Esophagus squamous epithelium (tissue), 5 donors: ENCODE measurements around the gene PIGR. TPM values are rescaled to one million over a fixed set of nuclear protein-coding genes. Genes with fewer than 3 reads are reported as not detected.

ENCODE experiments used
- DNase-seq: peaks from one replicate; lab custom pipeline; 2025; lab: John Stamatoyannopoulos, UW
- H3K27ac ChIP-seq, 4 donors: fragments of 200-600 bp; sonication (generic); one replicate each; pipeline ENCODE4 v1.5.1; 2016 to 2019; ENCODE audit warnings: mild to moderate bottlenecking in 1 of 4
- H3K27me3 ChIP-seq, 4 donors: fragments of 200-600 bp; sonication (generic); 1 replicate in 3 of 4; 2 replicates in 1 of 4; pipeline versions ENCODE4 v1.5.1 to v1.6.0; 2017 to 2021; ENCODE audit warnings: antibody characterized with exemption in 1 of 4
- H3K36me3 ChIP-seq, 3 donors: fragments of 200-600 bp; sonication (generic); one replicate each; pipeline ENCODE4 v1.5.1; 2016 to 2019
- H3K4me1 ChIP-seq, 3 donors: fragments of 200-600 bp; sonication (generic); one replicate each; pipeline ENCODE4 v1.5.1; 2017 to 2019
- H3K4me3 ChIP-seq, 4 donors: fragments of 200-600 bp; sonication (generic); 1 replicate in 3 of 4; 2 replicates in 1 of 4; pipeline ENCODE4 v1.5.1; 2016 to 2019; ENCODE audit warnings: mild to moderate bottlenecking in 2 of 4, moderate library complexity in 1 of 4
- H3K9me3 ChIP-seq, 3 donors: fragments of 200-600 bp; sonication (generic); one replicate each; pipeline ENCODE4 v1.5.1; 2016 to 2019
- CTCF ChIP-seq, 6 experiments: fragments of 450-650 bp in 4 of 6; fragments of 200-600 bp in 2 of 6; sonication (generic) in 2 of 6; IDR thresholded peaks; one replicate each; pipeline ENCODE4 v1.5.1; 2016 to 2019; ENCODE audit warnings: antibody characterized with exemption in 6 of 6, mild to moderate bottlenecking in 4 of 6, moderate library complexity in 4 of 6
- POLR2A ChIP-seq, 4 donors: fragments of 450-650 bp; IDR thresholded peaks; one replicate each; pipeline ENCODE4 v1.6.1; 2017; ENCODE audit warnings: antibody characterized with exemption in 4 of 4, mild to moderate bottlenecking in 4 of 4, moderate library complexity in 3 of 4
- WGBS, 2 donors: methylation state at CpG; one replicate each; pipeline ENCODE4 v1.1.5; 2018; 5-methylcytosine and 5-hydroxymethylcytosine counted together
- intact Hi-C: fragments of 100-400 bp; cut with DNase I; formaldehyde crosslinking; loops from one replicate; pipeline ENCODE4 v1.15.0; 2022
- total RNA-seq, 4 donors: library from RNA; depleted of rRNA; stranded (reverse); fragments of >200 nt; gene quantifications; one replicate each; pipeline ENCODE4 v1.1.0, GENCODE V29; 2016
- donor health status: DM: yes; HTN: yes; CAD: no.

The PIGR gene
- total RNA-seq, 4 donors from 2014 or later = 0.99 to 144 (median 1.1) TPM; not detected in 1

DNA sequence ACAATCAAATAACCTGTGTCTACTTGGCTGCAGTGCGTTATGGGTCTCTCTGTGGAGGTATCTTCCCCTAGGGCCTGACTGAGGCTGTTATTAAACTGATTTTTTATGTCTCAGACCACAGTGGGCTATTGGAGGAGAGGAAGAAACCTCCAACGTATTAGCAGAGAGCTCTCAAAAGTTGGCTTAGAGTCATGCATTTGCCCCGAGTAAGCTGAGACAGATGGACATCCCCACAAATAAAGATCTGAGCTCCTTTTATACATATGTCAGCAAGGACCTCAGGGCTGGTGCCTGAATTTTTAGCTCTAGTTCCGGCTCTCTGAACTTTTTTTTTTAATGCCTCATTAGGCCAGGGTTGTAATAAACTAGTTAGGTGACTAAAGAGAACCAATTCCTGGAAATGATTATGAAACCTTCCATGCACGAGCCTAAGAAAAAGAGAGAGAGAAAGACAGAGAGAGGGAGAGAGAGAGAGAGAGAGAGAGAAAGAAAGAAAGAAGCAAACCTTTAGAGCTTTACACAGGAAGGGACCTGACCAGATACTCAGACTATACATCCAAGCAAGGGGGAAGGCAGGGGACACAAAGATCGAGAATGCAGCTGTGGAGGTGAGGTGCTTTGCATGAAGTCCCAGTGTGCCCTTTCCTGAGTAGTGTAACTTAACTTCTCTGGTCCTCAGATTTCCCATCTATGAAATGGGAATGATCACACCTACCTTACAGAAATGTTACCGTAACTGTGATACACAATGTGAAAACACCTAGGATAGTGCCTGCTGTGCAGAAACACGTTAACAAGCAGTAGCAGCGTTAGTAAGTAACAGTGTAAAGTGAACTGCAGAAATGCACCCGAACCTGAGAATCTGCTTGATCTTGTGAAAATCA, 8.4 kb upstream of the PIGR start:
- no peaks in the 10 kb centered on the region for H3K9me3 ChIP-seq
- intact Hi-C loops = no loop called here
- WGBS, 2 donors = 61 to 66% methylated on average over 8 to 10 of the region's 10 CpGs
- H3K4me1 ChIP-seq = peaks cover 30 to 52% (median 39%) of the 10 kb centered on the region in 3 donors
- no peak for TF ChIP-seq POLR2A (IDR thresholded peaks at IDR 0.05)
- no peak for TF ChIP-seq CTCF (IDR thresholded peaks at IDR 0.05)
- H3K4me3 ChIP-seq = no peak overlapping the region
- peak overlapping the region; percentile 71 to 88 (median 84) for H3K27ac ChIP-seq
- DNase-seq = no peak
- no peaks in the 10 kb centered on the region for H3K36me3 ChIP-seq
- H3K27me3 ChIP-seq = no peaks in the 10 kb centered on the region

DNA sequence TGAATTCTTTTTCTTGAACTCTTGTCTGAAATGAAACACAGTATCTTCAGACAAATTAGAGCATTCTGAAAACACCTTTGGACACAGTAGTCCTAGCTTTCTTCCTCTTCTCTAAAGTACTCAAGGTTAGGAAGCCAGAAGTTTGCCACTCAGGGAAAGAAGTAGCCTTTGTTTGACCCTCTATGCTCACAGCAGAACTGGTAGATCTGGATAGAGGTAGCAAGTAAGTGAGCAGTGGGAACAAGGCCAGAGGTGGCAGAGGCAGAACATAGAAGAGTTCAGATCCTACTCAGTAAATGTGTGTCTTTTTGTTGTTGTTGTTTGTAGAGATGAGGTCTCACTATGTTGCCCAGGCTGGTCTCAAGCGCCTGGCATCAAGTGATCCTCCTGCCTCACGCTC, 7.4 kb upstream of the PIGR start:
- TF ChIP-seq CTCF (IDR thresholded peaks at IDR 0.05) (no peak), POLR2A (IDR thresholded peaks at IDR 0.05) (no peak)
- Histone ChIP-seq H3K27ac (peak overlapping the region; percentile 71 to 88 (median 84)), H3K4me1 (peaks cover 30 to 52% (median 39%) of the 10 kb centered on the region in 3 donors), H3K9me3 (no peaks in the 10 kb centered on the region), H3K36me3 (no peaks in the 10 kb centered on the region), H3K4me3 (no peak overlapping the region), H3K27me3 (no peaks in the 10 kb centered on the region)
- intact Hi-C loops = no loop called here
- no peak for DNase-seq
- WGBS, 2 donors = 90% methylated on average over 2 of the region's 2 CpGs; no CpG with 5 or more reads in 1 of the 2 donors

- WGBS, 2 donors = 33 to 54% methylated on average over 1 to 3 of the region's 3 CpGs
- H3K4me1 ChIP-seq = peaks cover 30 to 52% (median 39%) of the 10 kb centered on the region in 3 donors
- intact Hi-C loops = no loop called here
- TF ChIP-seq POLR2A (IDR thresholded peaks at IDR 0.05) = no peak
- no peak for TF ChIP-seq CTCF (IDR thresholded peaks at IDR 0.05)
- H3K4me3 ChIP-seq = no peak overlapping the region
- H3K9me3 ChIP-seq = no peaks in the 10 kb centered on the region
- H3K27ac ChIP-seq = peak overlapping the region; percentile 71 to 88 (median 84)
- H3K27me3 ChIP-seq = no peaks in the 10 kb centered on the region
- DNase-seq = no peak
- H3K36me3 ChIP-seq = no peaks in the 10 kb centered on the region
Observed at GRCh38 chr1:206953126-206953525, 6.9 kb upstream of the PIGR start.

DNA sequence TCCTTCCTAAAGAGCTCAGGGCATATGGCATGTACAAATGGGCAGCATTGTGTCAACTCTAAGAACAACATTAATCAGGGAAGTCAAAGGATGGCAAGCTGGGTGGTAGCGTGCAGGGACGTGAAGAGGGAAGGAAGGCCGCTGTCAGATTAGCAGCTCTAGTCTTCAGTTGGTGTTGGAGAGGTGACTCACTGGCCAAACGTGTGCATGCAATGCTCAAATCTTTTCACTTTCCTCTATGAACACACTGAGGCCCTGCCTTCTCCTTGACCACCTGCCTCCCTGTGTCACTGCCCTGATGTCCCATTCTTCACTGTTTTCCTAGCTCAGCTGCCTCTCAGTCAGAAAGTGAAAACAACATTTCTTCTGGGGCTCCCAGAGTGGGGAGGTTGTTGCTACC, 5.9 kb upstream of the PIGR start:
- Histone ChIP-seq H3K27ac (peak overlapping the region; percentile 84 to 88 (median 84)), H3K4me1 (peaks cover 30 to 52% (median 39%) of the 10 kb centered on the region in 3 donors), H3K36me3 (no peaks in the 10 kb centered on the region), H3K4me3 (no peak overlapping the region), H3K9me3 (no peaks in the 10 kb centered on the region), H3K27me3 (no peaks in the 10 kb centered on the region)
- TF ChIP-seq POLR2A (IDR thresholded peaks at IDR 0.05) (no peak), CTCF (IDR thresholded peaks at IDR 0.05) (no peak)
- WGBS, 2 donors = 48% methylated on average over 4 of the region's 4 CpGs
- DNase-seq = no peak
- intact Hi-C loops = no loop called here
